ENCODE results near the gene EPM2AIP1. TPM values are rescaled to one million over a fixed set of nuclear protein-coding genes. Genes with fewer than 3 reads are reported as not detected.
A peak's percentile ranks its signal among the peaks of the same experiment; 100 is the strongest.
"Not testable (repeated sequence)": the region's sequence is repeated elsewhere in the genome, so short reads cannot be mapped to it uniquely, and the experiment has no call there.

EPM2AIP1 gene
- total RNA-seq, 4 donors from 2014 or later, result 12.3 to 57.0 (median 26.0) TPM

GRCh38 chr3:36954452-36955134 is 38.3 kb downstream of the EPM2AIP1 start:
- Histone ChIP-seq H3K4me3 (no peak overlapping the region), H3K27ac (no peak overlapping the region), H3K36me3 (no peaks in the 10 kb centered on the region), H3K9me3 (no peaks in the 10 kb centered on the region), H3K27me3 (no peaks in the 10 kb centered on the region), H3K4me1 (peaks cover 0 to 5% of the 10 kb centered on the region in 2 donors)
- intact Hi-C loops (cut with DNase I; ENCODE audit: low total_unique reads), result no loop called here
- TF ChIP-seq, protein P1, sequence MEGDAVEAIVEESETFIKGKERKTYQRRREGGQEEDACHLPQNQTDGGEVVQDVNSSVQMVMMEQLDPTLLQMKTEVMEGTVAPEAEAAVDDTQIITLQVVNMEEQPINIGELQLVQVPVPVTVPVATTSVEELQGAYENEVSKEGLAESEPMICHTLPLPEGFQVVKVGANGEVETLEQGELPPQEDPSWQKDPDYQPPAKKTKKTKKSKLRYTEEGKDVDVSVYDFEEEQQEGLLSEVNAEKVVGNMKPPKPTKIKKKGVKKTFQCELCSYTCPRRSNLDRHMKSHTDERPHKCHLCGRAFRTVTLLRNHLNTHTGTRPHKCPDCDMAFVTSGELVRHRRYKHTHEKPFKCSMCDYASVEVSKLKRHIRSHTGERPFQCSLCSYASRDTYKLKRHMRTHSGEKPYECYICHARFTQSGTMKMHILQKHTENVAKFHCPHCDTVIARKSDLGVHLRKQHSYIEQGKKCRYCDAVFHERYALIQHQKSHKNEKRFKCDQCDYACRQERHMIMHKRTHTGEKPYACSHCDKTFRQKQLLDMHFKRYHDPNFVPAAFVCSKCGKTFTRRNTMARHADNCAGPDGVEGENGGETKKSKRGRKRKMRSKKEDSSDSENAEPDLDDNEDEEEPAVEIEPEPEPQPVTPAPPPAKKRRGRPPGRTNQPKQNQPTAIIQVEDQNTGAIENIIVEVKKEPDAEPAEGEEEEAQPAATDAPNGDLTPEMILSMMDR (IDR thresholded peaks at IDR 0.05), result no peak
- no peak for TF ChIP-seq POLR2A (IDR thresholded peaks at IDR 0.05)
- DNase-seq, result no peak

DNA sequence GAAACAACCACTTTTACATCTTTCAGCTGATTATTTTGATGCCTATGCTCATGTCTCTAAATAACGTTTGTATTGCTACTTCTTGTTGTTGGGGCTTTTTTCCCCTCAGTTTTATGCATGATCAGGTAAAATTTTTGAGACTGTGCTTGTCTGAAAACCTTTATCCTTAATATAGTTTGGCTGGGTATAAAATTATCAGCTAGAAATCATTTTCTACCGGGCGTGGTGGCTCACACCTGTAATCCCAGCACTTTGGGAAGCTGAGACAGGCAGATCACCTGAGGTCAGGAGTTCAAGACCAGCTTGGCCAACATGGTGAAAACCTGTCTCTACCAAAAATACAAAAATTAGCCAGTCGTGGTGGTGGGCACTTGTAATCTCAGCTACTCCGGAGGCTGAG is 45.1 kb downstream of the EPM2AIP1 start:
- H3K27me3 ChIP-seq; H3K36me3 ChIP-seq; H3K27ac ChIP-seq; intact Hi-C loops (cut with DNase I; ENCODE audit: low total_unique reads); H3K9me3 ChIP-seq; H3K4me1 ChIP-seq; H3K4me3 ChIP-seq; DNase-seq: not testable (repeated sequence)

- no peaks in the 10 kb centered on the region for H3K9me3 ChIP-seq
- intact Hi-C loops (cut with DNase I; ENCODE audit: low total_unique reads), result no loop called here
- H3K27me3 ChIP-seq, result no peaks in the 10 kb centered on the region
- H3K4me3 ChIP-seq, result peak overlapping the region; percentile 60 to 68
- TF ChIP-seq, protein P1 (IDR thresholded peaks at IDR 0.05), result no peak
- TF ChIP-seq POLR2A (IDR thresholded peaks at IDR 0.05), result no peak
- H3K4me1 ChIP-seq, result no peaks in the 10 kb centered on the region
- peak overlapping the region; percentile 80 to 86 for H3K27ac ChIP-seq
- no peak for DNase-seq
- H3K36me3 ChIP-seq, result no peaks in the 10 kb centered on the region
Measured at GRCh38 chr3:36945333-36945980, 47.5 kb downstream of the EPM2AIP1 start.

GRCh38 chr3:36944641-36945270 is 48.2 kb downstream of the EPM2AIP1 start, which contains the start of gene TRANK1:
TRANK1 (minus strand) TSS chr3:36945054; CDS start chr3:36944809, 245 bp downstream.
- H3K4me1 ChIP-seq, result no peaks in the 10 kb centered on the region
- H3K27ac ChIP-seq, result peak within 1 kb of the TSS; percentile 80 to 86
- no peaks in the 10 kb centered on the region for H3K36me3 ChIP-seq
- TF ChIP-seq, protein P1 (IDR thresholded peaks at IDR 0.05), result no peak
- peak; percentile 26 to 56 for TF ChIP-seq POLR2A (IDR thresholded peaks at IDR 0.05)
- DNase-seq, result peak; percentile 69 to 72
- H3K27me3 ChIP-seq, result no peaks in the 10 kb centered on the region
- no peaks in the 10 kb centered on the region for H3K9me3 ChIP-seq
- H3K4me3 ChIP-seq, result peak within 1 kb of the TSS; percentile 60 to 68
- intact Hi-C loops (cut with DNase I; ENCODE audit: low total_unique reads), result no loop called here

DNA sequence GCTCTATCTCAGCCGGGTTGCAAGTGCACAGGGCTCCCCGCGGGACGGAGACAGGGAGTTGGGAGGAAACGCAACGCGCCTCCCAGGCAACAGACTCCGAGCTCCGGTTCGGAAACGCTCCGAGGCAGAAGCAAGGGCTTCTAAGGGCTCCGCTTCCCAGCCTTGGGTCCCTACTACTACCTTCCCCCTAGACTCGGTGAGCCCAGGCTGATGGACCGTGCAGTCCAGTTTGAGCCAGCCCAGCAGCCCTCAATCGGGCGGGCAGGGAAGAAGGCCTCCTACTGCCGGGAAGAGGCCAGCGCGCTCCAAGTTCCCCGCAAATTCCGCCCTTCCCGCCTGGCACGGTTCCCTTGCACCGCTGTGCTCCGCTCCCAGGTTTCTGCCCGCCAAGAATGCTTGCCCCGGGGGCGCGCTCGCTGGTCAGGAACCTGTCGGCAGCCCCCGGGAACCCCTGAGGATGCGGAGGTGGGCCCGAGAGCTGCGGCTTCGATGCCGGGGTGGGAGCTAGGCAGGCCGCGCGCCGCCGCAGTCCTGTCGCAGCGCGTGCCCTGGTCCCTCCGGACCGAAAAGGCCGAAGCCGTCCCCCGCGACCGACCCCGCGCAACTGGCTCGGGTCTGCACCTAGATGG is 48.8 kb downstream of the EPM2AIP1 start:
- peak overlapping the region; percentile 60 to 68 for H3K4me3 ChIP-seq

More for the DNA sequence above, 48.8 kb downstream of the EPM2AIP1 start:
- Histone ChIP-seq H3K27me3 (no peaks in the 10 kb centered on the region), H3K27ac (peak overlapping the region; percentile 80 to 86), H3K4me1 (no peaks in the 10 kb centered on the region), H3K36me3 (no peaks in the 10 kb centered on the region), H3K9me3 (no peaks in the 10 kb centered on the region)
- TF ChIP-seq POLR2A (IDR thresholded peaks at IDR 0.05), result no peak
- TF ChIP-seq, protein P1 (IDR thresholded peaks at IDR 0.05), result peak in 1 of 4 experiments; percentile 8
- peak; percentile 56 to 62 for DNase-seq
- intact Hi-C loops (cut with DNase I; ENCODE audit: low total_unique reads), result no loop called here
